GM21529 (cell line): ENCODE measurements around the gene CCDC9B.

ENCODE experiments used
- ATAC-seq: cut with Tn5 transposase; IDR thresholded peaks from one replicate; pipeline ENCODE4 v1.9.1; 2021; ENCODE audit not compliant: unreplicated experiment

CCDC9B gene

GRCh38 chr15:40331026-40331425 is 9.7 kb downstream of the CCDC9B start:
- ATAC-seq: no peak

- ATAC-seq: no peak
Observed at GRCh38 chr15:40330368-40330836, 10.3 kb downstream of the CCDC9B start.

GRCh38 chr15:40329804-40330203 is 10.9 kb downstream of the CCDC9B start:
- ATAC-seq: no peak

- ATAC-seq: no peak
Observed at GRCh38 chr15:40328751-40329150, 12.0 kb downstream of the CCDC9B start.

- ATAC-seq: no peak
Observed at GRCh38 chr15:40328176-40328575, 12.6 kb downstream of the CCDC9B start.

GRCh38 chr15:40327457-40327856 is 13.3 kb downstream of the CCDC9B start:
- ATAC-seq: no peak

- ATAC-seq: no peak
Observed at GRCh38 chr15:40325700-40326099, 15.0 kb downstream of the CCDC9B start.

GRCh38 chr15:40325188-40325587 is 15.6 kb downstream of the CCDC9B start:
- ATAC-seq: no peak

GRCh38 chr15:40323953-40324937 is 16.5 kb downstream of the CCDC9B start:
- ATAC-seq: peak; percentile 4

- ATAC-seq: peak; percentile 86
Observed at GRCh38 chr15:40323239-40323952, 17.3 kb downstream of the CCDC9B start, which contains the start of gene INAFM2. INAFM2 (plus strand) TSS chr15:40323692; CDS start chr15:40324056, 364 bp downstream.

- ATAC-seq: no peak
Observed at GRCh38 chr15:40322531-40323238, 18.1 kb downstream of the CCDC9B start.

GRCh38 chr15:40320931-40321371 is 19.8 kb downstream of the CCDC9B start:
- no peak for ATAC-seq

- no peak for ATAC-seq
Observed at GRCh38 chr15:40320409-40320808, 20.3 kb downstream of the CCDC9B start.

GRCh38 chr15:40317580-40317979 is 23.2 kb downstream of the CCDC9B start:
- ATAC-seq: no peak

- no peak for ATAC-seq
Observed at GRCh38 chr15:40316931-40317330, 23.8 kb downstream of the CCDC9B start.

- ATAC-seq: no peak
Observed at GRCh38 chr15:40314723-40315276, 25.9 kb downstream of the CCDC9B start.

- no peak for ATAC-seq
Observed at GRCh38 chr15:40313531-40314398, 27.0 kb downstream of the CCDC9B start.

- no peak for ATAC-seq
Observed at GRCh38 chr15:40312370-40313158, 28.2 kb downstream of the CCDC9B start.

GRCh38 chr15:40310993-40311392 is 29.7 kb downstream of the CCDC9B start:
- no peak for ATAC-seq
